ENCODE results near the gene EEFSEC. TPM values are rescaled to one million over a fixed set of nuclear protein-coding genes. Genes with fewer than 3 reads are reported as not detected.

Gene EEFSEC
- total RNA-seq, 2 experiments from 2014 or later: 22.1 to 22.7 TPM

- Mint-ChIP-seq H3K27me3 (no peaks in the 10 kb centered on the region), H3K4me3 (no peak overlapping the region), H3K27ac (no peak overlapping the region), H3K4me1 (peaks cover 18% of the 10 kb centered on the region), H3K36me3 (peaks cover 4% of the 10 kb centered on the region), H3K9me3 (no peaks in the 10 kb centered on the region)
- DNase-seq (no peak), ATAC-seq (ENCODE audit: low read depth) (no peak)
- POLR2A ChIA-PET: no interaction called here
These were observed 177.0 kb downstream of the EEFSEC start for GRCh38 chr3:128330214-128330842.

- POLR2A ChIA-PET: no interaction called here
- Mint-ChIP-seq H3K27ac (no peak overlapping the region), H3K9me3 (no peaks in the 10 kb centered on the region), H3K27me3 (no peaks in the 10 kb centered on the region), H3K4me3 (no peak overlapping the region), H3K36me3 (no peaks in the 10 kb centered on the region), H3K4me1 (no peaks in the 10 kb centered on the region)
- DNase-seq (no peak), ATAC-seq (ENCODE audit: low read depth) (no peak)
These were observed 180.9 kb downstream of the EEFSEC start for GRCh38 chr3:128334086-128334645.

- POLR2A ChIA-PET: no interaction called here
- Mint-ChIP-seq H3K4me3 (no peak overlapping the region), H3K27ac (no peak overlapping the region), H3K27me3 (no peaks in the 10 kb centered on the region), H3K9me3 (no peaks in the 10 kb centered on the region), H3K36me3 (no peaks in the 10 kb centered on the region), H3K4me1 (no peaks in the 10 kb centered on the region)
- ATAC-seq (ENCODE audit: low read depth) (no peak), DNase-seq (no peak)
These were observed 181.5 kb downstream of the EEFSEC start for GRCh38 chr3:128334766-128335165.

GRCh38 chr3:128335621-128336296, 182.5 kb downstream of the EEFSEC start:
- ATAC-seq (ENCODE audit: low read depth) (no peak), DNase-seq (peak; percentile 10)
- Mint-ChIP-seq H3K4me3 (no peak overlapping the region), H3K9me3 (no peaks in the 10 kb centered on the region), H3K27me3 (no peaks in the 10 kb centered on the region), H3K36me3 (no peaks in the 10 kb centered on the region), H3K4me1 (no peaks in the 10 kb centered on the region), H3K27ac (peak overlapping the region; percentile 45)
- POLR2A ChIA-PET: interaction anchor here (0.6 kb wide), 1 partner anchor 20 kb away, joined by 4 read pairs; no protein-coding TSS in a partner anchor

GRCh38 chr3:128336337-128337156, 183.3 kb downstream of the EEFSEC start:
- Mint-ChIP-seq H3K36me3 (no peaks in the 10 kb centered on the region), H3K9me3 (no peaks in the 10 kb centered on the region), H3K4me1 (no peaks in the 10 kb centered on the region), H3K27ac (no peak overlapping the region), H3K4me3 (no peak overlapping the region), H3K27me3 (no peaks in the 10 kb centered on the region)
- ATAC-seq (ENCODE audit: low read depth) (no peak), DNase-seq (peak; percentile 6)
- POLR2A ChIA-PET: no interaction called here

GRCh38 chr3:128337305-128337704, 184.0 kb downstream of the EEFSEC start:
- H3K9me3 Mint-ChIP-seq: no peaks in the 10 kb centered on the region
- H3K36me3 Mint-ChIP-seq: no peaks in the 10 kb centered on the region
- DNase-seq: peak; percentile 9
- no peak overlapping the region for H3K27ac Mint-ChIP-seq
- no peak overlapping the region for H3K4me3 Mint-ChIP-seq
- POLR2A ChIA-PET: no interaction called here
- no peaks in the 10 kb centered on the region for H3K4me1 Mint-ChIP-seq
- ATAC-seq (ENCODE audit: low read depth): no peak
- H3K27me3 Mint-ChIP-seq: no peaks in the 10 kb centered on the region

- no peaks in the 10 kb centered on the region for H3K4me1 Mint-ChIP-seq
- H3K4me3 Mint-ChIP-seq: no peak overlapping the region
- no peaks in the 10 kb centered on the region for H3K36me3 Mint-ChIP-seq
- POLR2A ChIA-PET: no interaction called here
- DNase-seq: no peak
- no peaks in the 10 kb centered on the region for H3K9me3 Mint-ChIP-seq
- no peak for ATAC-seq (ENCODE audit: low read depth)
- no peak overlapping the region for H3K27ac Mint-ChIP-seq
- H3K27me3 Mint-ChIP-seq: no peaks in the 10 kb centered on the region
These were observed 185.5 kb downstream of the EEFSEC start for GRCh38 chr3:128338536-128339330.

GRCh38 chr3:128339491-128340012, 186.3 kb downstream of the EEFSEC start:
- POLR2A ChIA-PET: no interaction called here
- no peaks in the 10 kb centered on the region for H3K36me3 Mint-ChIP-seq
- H3K4me1 Mint-ChIP-seq: no peaks in the 10 kb centered on the region
- H3K27me3 Mint-ChIP-seq: no peaks in the 10 kb centered on the region
- DNase-seq (no peak), ATAC-seq (ENCODE audit: low read depth) (no peak)
- no peaks in the 10 kb centered on the region for H3K9me3 Mint-ChIP-seq
- no peak overlapping the region for H3K27ac Mint-ChIP-seq
- no peak overlapping the region for H3K4me3 Mint-ChIP-seq

- DNase-seq (no peak), ATAC-seq (ENCODE audit: low read depth) (no peak)
- Mint-ChIP-seq H3K9me3 (no peaks in the 10 kb centered on the region), H3K36me3 (no peaks in the 10 kb centered on the region), H3K4me3 (no peak overlapping the region), H3K4me1 (no peaks in the 10 kb centered on the region), H3K27ac (no peak overlapping the region), H3K27me3 (no peaks in the 10 kb centered on the region)
- POLR2A ChIA-PET: no interaction called here
These were observed 187.1 kb downstream of the EEFSEC start for GRCh38 chr3:128340198-128340903.

GRCh38 chr3:128340904-128341555, 187.7 kb downstream of the EEFSEC start:
- no peak for ATAC-seq (ENCODE audit: low read depth)
- H3K36me3 Mint-ChIP-seq: no peaks in the 10 kb centered on the region
- H3K27ac Mint-ChIP-seq: no peak overlapping the region
- no peaks in the 10 kb centered on the region for H3K27me3 Mint-ChIP-seq
- H3K9me3 Mint-ChIP-seq: no peaks in the 10 kb centered on the region
- no peak overlapping the region for H3K4me3 Mint-ChIP-seq
- no peaks in the 10 kb centered on the region for H3K4me1 Mint-ChIP-seq
- DNase-seq: no peak
- POLR2A ChIA-PET: no interaction called here

- DNase-seq (no peak), ATAC-seq (ENCODE audit: low read depth) (no peak)
- Mint-ChIP-seq H3K4me1 (no peaks in the 10 kb centered on the region), H3K4me3 (no peak overlapping the region), H3K27ac (no peak overlapping the region), H3K9me3 (no peaks in the 10 kb centered on the region), H3K36me3 (no peaks in the 10 kb centered on the region), H3K27me3 (no peaks in the 10 kb centered on the region)
- POLR2A ChIA-PET: no interaction called here
These were observed 188.5 kb downstream of the EEFSEC start for GRCh38 chr3:128341659-128342395.

Data from activated naive CD8-positive, alpha-beta T cell treated with anti-CD3 and anti-CD28 coated beads, Interleukin-2, amount 10 ng/mL, durations not matched to agents 7 days and 5 days (primary cell).